GM23248 (cell line): ENCODE measurements around the gene PIP5K1B.

ENCODE experiments used
- EZH2 ChIP-seq: fragments of 200-600 bp; sonication (generic); IDR thresholded peaks from 2 replicates; pipeline ENCODE4 v1.6.1; 2018; ENCODE audit warnings: antibody characterized with exemption, mild to moderate bottlenecking; ENCODE audit not compliant: insufficient read depth, poor library complexity, severe bottlenecking
- EZH2phosphoT487 ChIP-seq: fragments of 200-600 bp; sonication (generic); IDR thresholded peaks from 2 replicates; pipeline ENCODE4 v1.6.1; 2018; ENCODE audit warnings: antibody characterized with exemption, moderate library complexity, mild to moderate bottlenecking, low read depth; ENCODE audit not compliant: insufficient read depth

DNA sequence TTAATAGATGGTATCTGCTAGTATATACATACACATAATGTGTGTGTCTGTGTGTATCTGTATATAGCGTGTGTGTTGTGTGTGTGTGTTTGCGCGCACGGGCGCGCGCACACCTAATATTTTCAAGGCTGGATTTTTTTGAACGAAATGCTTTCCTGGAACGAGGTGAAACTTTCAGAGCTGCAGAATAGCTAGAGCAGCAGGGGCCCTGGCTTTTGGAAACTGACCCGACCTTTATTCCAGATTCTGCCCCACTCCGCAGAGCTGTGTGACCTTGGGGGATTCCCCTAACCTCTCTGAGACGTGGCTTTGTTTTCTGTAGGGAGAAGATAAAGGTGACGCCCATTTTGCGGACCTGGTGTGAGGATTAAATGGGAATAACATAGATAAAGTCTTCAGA, 331.3 kb downstream of the PIP5K1B start:
- TF ChIP-seq EZH2 (no peak), EZH2phosphoT487 (no peak)
